ENCODE measurements around the gene SHC1.
A peak's percentile ranks its signal among the peaks of the same experiment; 100 is the strongest.

SHC1 gene

DNA sequence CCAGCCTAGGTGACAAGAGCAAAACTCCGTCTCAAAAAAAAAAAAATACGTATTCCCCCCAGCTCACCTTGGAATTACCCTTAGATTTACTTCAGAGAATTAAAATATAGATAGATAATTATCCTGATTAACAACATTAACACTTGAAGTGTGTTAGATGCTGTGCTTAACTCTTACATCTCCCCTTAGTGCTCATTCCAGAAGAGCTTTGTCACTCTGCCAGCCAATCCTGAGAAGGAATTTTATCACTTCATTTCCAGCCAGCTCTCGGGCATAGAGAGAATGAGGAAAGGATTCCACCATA lies 1.6 kb upstream of the SHC1 start:
- no peak for DNase-seq

DNA sequence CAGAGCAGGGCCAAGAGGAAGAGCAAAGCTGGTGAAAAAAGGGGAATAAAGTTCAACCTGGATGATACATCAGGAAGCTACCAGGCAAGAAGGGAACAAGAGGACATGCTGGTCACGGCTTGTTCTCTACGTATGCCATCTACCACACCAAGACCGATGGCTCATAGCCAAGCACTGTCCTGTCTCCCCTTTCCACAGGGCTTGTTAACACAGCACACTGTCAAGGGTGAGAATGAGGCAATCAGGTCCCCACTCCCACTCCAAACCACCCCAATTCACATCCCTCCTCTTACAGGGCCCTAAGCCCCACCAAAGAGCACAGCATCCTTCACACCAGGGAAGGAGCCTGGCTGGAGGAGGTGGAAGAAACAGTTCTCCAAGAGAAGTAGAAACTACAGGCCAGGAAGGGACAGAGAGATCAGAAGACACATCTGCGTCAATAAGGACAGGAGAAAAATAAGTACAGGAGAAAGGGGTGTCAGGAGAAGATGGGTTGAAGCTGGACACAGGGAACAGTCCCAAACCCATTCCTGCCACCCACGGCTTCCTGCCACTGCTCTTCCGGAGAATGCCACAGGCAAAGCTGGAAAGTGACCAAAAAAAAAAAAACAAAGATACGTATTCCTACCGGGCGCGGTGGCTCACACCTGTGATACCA lies 923 bp upstream of the SHC1 start:
- DNase-seq, result no peak

DNA sequence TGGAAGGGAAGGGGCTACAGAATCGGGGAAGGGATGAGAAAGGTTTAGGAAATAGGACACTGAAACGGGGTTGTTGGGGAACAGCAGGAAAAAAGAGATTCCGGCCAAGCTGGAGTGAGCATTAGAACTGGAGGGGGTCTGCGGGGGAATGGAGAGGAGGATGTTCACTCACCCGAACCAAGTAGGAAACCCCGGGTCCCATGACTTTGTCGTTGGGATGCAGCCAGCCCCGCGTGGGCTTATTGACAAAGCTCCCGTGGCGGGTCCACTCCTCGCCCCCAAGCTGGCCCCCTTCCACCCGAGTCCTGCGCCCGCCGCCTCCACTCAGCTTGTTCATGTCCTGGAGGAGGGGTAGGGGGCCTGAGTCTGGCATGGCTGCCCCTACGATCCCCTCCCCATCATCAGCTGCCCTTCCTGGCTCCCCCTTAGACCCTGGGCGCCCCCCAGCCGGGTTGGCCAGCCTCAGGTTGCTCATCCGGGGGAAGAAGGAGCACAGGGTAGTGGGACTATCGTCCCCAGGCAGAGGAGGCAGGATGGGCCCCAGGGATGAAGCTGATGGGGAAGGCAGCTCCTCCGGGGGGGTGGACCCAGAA lies 591 bp downstream of the SHC1 start:
- DNase-seq, result peak; percentile 57

DNA sequence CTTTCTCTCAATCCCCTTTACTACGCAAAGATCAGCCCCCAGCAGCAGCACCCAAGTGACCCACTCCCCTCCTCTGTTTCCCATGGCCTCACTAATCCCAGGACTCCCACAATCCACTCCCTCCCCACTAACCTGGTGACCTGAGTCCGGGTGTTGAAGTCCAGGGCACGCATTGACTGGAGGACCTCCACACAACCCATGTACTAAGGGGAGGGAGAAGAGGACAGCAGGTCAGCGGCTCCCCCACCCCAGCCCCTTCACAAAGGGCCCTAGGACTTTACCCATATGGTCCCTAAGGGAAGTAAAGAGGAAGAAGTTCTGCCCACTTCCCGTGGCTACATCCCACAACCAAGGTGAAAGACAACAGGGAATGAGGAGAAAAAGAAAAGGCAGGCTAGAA lies 1.3 kb downstream of the SHC1 start:
- DNase-seq, result no peak

DNA sequence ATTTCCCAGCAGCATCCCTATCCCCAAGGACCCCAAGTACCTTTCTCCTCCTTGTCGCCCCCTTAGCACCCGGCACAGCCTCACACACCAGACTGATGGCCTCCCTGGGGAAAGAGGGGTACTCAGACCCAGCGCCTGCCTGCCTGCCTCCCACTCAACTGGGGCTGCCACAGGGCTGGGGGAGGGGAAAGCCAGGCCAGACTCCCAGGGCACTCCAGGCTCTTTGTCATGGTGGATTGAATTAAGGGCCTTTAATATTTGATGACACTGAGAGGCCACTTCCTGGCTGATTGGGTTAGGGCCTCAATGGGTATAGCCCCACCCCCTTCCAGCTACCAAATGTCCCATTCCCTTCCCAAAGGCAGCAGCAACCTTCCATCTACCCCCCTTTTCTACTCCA lies 1.8 kb downstream of the SHC1 start:
- DNase-seq, result no peak

DNA sequence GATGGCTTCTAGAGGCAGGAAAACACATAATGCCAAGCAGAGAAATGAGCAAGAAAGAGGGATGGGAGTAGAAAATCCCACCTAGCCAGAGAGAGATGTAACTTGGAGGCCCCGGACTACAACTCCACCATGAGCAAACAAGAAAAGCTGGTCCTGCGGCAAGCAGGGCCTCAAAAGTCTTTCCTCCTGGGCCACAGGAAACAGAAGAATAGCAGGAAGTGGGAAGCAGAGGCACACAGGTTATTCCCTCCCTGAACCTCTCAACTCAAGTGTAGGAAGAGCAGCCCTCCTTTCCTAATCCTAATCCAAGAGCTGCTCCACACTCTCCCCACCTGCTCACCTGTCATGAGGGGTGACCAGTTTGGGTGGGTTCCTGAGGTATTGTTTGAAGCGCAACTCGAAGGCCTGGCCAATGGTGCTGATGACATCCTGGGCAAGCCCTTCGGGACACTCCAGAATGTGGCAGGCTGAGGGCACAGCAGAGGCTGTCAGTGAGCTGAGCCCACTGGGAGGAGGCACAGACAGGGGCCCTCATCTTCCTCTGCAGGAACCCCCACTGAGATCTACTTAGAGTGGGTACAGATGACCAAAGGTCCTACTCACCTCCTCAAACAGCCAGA lies 3.1 kb downstream of the SHC1 start:
- DNase-seq, result no peak

DNA sequence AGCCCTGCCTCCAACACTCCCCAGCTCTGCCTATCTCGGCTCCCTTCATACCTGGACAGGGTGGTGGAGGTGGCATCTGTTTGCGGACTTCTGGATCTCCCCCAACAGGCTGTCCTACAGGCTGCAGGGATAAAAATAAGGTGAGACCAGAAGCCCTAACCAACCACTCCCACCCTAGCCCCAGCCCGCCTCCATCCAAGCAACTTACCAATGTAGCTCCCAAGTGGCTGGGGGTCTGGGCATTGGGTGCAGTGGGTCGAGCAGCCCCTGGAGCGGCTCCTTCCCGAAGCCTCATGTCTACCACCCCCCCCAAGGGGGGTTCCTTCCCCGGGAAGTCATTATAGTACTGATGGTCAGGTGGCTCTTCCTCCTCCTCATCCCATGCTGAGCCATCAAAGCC lies 4.4 kb downstream of the SHC1 start:
- DNase-seq, result no peak

DNA sequence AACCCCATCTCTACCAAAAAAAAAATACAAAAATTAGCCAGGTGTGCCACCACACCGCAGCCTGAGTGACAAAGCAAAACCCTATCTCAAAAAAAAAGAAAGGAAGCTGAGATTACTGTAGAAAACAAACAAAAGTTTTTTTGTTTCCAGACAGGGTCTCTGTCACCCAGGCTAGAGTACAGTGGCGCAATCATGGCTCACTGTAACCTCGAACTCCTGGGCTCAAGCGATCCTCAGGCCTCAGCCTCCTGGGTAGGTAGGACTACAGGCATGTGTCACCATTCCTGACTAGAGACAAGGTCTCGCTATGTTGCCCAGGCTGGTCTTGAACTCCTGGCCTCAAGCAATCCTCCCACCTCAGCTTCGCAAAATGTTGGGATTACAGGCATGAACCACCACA lies 6.2 kb downstream of the SHC1 start:
- DNase-seq, result peak; percentile 11

DNA sequence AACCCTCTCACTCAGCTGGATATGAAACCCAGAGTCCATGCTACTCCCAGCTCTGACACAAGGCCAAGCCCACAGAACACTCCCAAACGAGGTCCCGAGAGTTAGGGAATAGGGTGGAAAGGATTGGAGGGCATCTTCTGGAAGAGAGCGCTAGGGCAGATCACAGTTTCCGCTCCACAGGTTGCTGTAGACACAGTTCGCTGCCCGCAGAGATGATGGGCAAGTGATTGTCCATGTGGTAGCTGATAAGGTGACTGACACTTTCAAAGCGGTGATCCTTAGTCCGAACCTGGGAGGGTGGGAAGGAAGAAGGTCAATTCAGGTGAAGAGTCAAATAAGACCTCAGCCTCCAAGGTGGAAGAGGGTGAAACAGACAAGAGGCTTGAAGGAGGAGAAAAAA lies 6.9 kb downstream of the SHC1 start:
- DNase-seq, result no peak

DNA sequence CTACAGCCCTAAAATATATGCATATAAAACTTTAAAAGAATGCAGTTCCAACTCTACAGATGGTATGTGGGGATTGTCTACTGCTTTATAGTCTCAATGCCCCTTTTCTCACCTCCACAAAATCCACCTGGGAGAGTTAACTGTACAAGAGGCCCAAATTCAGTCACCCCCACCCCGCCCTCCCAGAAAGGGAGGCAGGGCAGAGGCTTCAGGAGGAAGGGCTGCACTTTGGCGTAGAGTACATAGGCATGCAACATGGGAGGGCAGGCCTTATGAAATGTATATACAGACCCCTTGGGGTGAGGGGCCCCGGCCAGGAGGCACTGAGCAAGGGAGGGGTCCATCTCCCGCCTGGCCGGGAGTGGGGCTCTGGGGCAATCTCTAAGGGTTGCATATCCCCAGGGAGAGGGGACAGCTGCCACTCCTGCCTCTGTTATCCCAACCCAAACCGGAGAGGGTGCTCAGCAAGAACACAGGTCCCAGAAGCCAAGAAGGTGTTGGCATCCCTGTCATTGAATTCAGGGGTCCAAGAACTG lies 7.7 kb downstream of the SHC1 start:
- DNase-seq, result no peak

DNA sequence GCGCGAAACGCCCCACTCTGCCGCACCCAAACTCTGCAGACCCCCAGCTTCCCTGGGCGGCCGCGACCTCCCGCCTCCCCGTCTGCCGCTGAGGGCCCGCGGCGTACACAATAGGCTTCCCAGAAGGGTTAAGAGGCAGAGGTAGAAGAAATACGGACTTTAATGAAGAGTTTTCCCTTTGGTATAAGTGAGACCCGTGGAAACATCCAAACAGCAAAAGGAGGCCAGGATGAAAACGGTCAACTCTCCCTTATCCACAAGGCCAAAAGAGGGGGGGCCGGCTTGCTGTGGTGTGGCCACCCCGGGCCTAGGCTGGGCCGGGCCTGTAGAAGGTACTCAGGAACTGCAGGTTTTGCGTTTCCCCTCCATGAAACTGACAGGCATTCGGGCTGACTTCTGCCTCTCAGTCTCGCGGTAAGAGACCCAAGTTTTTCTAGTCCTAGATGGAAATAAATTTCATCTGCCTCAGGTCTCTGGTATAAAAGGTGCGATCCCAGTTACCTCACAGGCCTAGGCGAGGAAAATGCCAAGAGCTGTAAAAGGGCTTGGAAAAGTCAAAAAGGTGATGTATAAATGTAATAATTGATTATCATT lies 8.3 kb downstream of the SHC1 start:
- no peak for DNase-seq

DNA sequence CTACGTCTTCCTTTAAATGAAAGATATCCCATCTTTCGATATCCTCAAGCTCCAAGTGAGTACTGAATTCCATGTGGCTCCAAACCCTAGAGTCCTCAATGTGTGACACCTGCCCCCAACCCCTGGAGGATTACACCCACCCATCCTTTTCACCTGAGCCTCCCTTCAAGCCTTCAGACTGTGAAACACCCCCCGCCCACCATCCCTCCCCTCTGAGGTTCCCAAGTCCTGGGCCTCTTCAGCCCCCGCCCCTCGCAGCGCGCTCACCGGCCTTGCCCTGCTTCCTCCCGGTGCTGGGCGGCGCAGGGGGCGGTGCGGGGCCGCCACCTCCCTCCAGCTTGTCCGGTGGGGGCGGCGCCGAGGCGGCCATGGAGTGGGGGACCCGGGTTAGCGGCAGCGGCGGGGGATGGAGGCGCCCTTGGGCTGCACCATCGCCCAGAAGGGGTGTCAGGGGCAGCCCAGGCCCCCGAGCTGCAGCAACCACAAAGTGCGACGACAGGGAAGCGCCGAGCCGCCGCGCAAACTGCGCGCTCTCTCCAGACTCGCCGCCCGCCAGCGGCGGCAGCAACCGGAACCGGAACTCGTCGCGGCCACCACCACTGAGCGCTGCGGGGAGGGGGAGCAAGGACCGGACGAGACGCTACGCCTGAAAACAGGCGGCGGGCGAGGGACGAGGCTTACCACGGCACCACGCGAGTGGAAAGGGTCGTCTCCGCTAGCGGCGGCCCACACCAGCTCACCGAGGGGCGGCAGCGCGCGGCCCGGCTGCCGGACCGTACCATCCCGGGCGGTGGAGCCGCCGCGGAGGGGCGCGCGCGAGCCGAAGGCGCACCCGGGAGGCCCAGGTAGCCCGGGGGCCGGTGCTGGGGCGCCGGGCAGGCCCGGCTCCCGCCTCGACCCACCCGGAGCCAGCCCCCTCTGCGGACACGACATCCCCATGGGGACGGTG lies 9.1 kb downstream of the SHC1 start, which contains the start of gene PYGO2:
Gene PYGO2 (minus strand): TSS at position 576 of the 949 bp plus-strand sequence. CDS start 206 bp downstream, at position 370.
- peak; percentile 89 for DNase-seq

DNA sequence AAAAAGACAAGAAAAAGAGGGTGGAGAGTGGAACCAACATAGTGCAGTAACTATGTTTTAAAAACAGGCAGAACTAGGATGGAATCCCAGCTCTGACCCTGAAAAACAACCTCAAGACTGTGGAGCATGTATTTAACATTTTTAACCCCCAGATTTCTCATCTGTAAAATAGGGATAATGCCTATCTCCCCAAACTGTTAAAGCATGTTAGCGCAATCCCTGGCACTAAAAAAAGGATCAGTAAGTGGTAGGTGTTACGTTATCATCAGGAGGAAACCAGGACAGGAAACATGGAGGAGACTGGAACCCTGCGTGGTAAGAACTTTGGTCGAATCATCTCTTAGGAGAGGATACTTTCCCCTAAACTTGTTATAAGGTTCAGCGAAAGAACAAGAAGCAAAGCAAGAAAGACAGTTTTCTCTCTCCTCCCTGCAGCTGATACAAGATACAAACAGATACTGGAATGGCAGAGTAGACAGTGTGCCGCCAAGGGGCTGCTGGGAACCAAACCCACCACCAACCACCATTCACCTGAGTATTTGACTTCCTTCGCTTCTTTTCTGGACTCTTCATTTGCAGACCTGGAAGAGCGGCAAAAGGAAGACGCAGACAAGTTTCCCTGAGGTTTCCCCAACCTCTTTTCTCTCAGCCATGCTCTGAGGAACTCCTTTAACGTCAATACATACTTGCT lies 10.0 kb downstream of the SHC1 start:
- DNase-seq, result no peak

DNA sequence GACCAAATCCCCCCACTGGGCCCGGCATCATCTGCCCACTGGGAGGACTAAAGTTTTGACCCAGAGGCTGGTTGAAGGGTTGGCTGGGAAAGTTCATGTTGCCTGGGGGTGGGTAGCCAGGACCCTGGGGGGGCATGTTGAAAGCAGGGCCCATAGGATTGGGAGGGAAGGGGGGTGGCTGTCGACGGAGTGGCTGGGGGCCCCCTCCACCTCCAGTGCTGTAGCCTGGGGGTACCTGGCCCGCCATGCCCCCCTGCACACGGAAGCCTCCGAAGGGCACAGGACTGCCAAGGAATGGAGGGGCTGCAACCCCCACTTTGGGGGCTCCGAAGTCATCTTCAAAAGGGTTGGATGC lies 11.1 kb downstream of the SHC1 start:
- DNase-seq, result no peak

DNA sequence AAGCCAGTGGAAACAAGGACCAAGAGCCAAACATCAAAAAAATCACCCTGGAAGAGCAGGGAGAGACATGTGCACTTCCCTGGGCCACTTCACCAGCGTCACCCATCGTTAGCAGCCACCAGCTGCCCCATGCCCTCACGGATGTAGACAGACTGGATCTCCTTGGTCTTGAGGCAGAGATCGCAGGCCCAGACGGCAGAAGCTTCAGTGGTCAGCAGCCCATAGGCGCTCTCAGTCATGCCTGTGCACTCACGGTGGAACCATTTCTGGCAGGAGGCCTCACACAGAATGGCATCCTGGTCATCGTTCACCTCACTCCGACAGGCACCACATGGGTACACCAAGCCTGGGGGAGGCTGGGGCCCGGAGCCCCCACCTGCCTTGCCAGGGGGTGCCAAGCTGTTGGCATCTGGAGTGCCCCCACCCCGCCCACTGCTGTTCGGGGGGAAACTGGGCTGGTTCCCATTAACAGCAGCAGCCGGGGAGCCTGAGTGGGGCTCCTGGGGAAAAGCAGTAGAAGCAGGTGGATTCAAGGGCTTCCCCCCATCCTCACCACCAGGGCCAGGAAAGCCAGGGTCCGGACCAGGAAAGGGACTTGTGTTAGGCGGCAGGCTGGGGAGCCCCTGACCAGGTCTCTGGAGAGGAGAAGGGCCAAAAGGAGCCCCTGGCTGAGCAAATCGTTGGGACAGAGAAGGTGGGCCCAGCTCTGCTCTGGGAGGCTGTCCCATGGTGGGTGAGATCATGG lies 11.7 kb downstream of the SHC1 start:
- DNase-seq, result no peak

DNA sequence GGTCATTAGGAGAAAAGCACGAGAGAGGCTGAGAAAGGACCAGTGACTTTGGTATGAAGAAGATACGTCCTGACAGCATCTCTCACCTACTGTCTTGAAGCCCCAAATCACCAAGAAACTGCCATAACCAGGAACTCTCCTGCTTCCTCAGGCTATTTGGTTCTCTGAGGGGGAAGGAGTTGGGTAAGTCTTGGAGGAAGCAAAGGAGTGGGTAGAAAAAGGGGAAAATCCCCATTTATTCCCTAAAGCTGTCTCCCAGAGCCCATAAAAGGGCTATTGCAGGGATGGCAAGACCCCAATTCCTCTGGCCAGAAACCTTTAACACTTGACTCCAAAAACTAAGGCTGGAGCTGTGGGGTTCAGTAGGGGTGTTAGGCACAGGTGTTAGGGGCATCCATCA lies 12.5 kb downstream of the SHC1 start:
- no peak for DNase-seq

DNA sequence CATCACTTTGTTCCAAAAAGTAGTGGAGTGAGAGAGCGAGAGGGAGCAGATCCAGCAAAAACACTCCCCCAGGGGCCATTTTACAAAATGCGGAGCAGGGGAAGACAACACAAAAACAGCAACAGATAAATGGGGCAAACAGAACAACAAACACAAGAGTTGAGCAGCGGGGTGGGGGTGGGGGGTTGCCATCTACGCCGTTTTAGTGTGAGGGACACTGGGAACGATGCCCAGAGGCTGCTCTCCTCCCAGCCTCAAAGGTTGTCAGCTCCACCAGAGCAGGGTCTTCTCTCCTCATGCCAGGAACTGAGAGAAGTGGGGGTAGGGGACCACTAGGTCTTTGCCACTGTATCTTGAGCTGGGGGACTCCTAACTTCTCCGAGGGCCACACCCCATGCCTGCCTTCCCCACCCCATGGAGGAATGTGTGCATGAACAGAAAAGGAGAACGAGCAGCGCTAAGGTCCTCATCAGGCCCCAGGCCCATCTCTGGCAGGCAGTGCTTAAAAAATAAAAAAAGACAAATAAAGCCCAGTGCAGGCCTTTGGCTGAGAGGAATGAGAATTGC lies 13.4 kb downstream of the SHC1 start:
- DNase-seq, result no peak

DNA sequence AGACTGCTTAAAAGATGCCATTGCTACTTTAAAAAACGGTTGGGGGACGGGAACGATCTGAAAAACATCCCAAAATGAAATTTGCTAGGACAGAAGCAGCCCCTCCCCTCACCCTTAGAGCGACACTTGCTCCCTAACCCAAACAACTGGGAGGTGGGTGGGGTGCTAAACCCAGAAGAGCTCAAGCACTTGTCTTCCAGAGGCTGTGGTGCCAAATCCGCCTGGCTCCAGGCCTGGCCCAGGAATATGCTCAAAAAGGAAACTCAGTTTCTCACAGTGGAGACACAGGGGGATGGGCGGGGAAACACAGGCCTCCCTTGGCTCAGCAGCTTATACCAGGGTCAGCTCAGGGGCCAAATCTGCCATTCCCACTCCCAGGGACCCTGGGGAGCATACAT lies 14.0 kb downstream of the SHC1 start:
- peak; percentile 72 for DNase-seq

DNA sequence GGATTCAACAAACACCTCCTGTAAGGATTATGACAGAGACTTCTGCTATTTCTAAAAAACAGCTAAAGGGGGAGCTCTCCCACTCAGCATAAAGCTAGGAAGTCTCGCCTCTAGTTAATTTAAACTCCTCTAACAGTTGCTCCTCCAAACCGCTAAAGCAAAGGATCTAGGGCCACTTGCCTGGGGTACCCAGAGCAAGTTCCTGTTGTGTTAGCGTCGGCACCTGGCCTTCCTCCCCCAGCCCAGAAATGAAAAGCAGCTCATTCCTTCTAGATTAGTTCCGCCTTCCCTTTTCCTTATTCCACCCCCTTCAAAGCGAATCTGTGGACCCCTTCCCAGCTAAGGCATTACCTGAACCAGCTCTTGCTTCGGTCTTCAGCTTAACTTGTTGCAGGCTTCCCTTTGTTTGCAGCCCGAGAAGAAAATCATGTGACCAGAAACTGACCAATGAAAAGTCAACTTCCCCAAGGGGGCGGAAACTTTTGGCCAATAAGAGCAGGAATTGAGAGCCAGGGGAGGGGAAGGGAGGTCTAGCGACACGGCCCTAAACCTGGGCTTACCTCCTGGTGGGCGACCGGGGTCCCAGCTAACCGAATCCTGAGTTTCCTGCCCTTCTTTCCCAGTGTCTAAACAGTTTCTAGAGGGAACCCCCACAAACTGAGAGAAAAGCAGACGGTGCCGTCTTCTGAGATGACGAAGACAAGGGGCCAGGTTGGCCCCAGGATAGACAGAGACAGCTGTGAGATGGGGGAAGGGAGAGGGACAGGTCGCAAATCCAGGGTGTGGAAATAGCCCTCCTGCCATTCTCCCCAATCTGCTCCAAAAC lies 14.6 kb downstream of the SHC1 start, which contains the start of gene PBXIP1:
Gene PBXIP1 (minus strand): TSS at position 382 of the 826 bp plus-strand sequence. CDS start 2,378 bp downstream, outside the sequence.
- peak; percentile 95 for DNase-seq

All from femur (tissue), 1 donor.